WTC11 (cell line): Measurements from ENCODE around the gene GID4. TPM values are rescaled to one million over a fixed set of nuclear protein-coding genes. Genes with fewer than 3 reads are reported as not detected.

ENCODE experiments used
- ATAC-seq: fragments of 200-7000 bp; cut with Tn5 transposase; 2 replicates; pipeline ENCODE4 v1.10.0; 2021; ENCODE audit warnings: mild to moderate bottlenecking, moderate library complexity
- CTCF ChIA-PET: fragments of 300-600 bp; sonication (Branson Sonifier 250); formaldehyde crosslinking; loops from one replicate; lab custom pipeline; 2021; ENCODE audit warnings: antibody characterized with exemption; lab: Charles Lee
- POLR2A ChIA-PET: fragments of 350-600 bp; sonication (Branson Sonifier 250); formaldehyde crosslinking; loops from one replicate; lab custom pipeline; 2021; ENCODE audit warnings: antibody characterized with exemption; lab: Charles Lee
- DNase-seq: peaks from one replicate; pipeline ENCODE4 v3.0.0; 2021; ENCODE audit warnings: low spot score
- H3K27ac Mint-ChIP-seq: 2 replicates; pipeline ENCODE4 v1.8.0; 2021; ENCODE audit warnings: mixed read lengths
- H3K27me3 Mint-ChIP-seq: 2 replicates; pipeline ENCODE4 v1.8.0; 2021; ENCODE audit warnings: low read depth, mild to moderate bottlenecking, moderate library complexity, mixed read lengths
- H3K36me3 Mint-ChIP-seq: 2 replicates; pipeline ENCODE4 v1.8.0; 2021; ENCODE audit warnings: mixed read lengths
- H3K4me1 Mint-ChIP-seq: 2 replicates; pipeline ENCODE4 v1.8.0; 2022; ENCODE audit warnings: mixed read lengths
- H3K4me3 Mint-ChIP-seq: 2 replicates; pipeline ENCODE4 v1.8.0; 2021; ENCODE audit warnings: mild to moderate bottlenecking, moderate library complexity, mixed read lengths
- H3K9me3 Mint-ChIP-seq: 2 replicates; pipeline ENCODE4 v1.8.0; 2021; ENCODE audit warnings: mixed read lengths
- CREB1 ChIP-seq: sonication (generic); formaldehyde crosslinking; IDR thresholded peaks from 2 replicates; pipeline ENCODE4 v1.8.0; 2023; ENCODE audit warnings: mild to moderate bottlenecking, missing genetic modification reagents
- GTF2I ChIP-seq: fragments of 250-450 bp; sonication (Bioruptor Pico); conservative IDR thresholded peaks from 2 replicates; pipeline ENCODE4 v1.4.0; 2021; ENCODE audit warnings: mild to moderate bottlenecking
- NFYB ChIP-seq: sonication (generic); formaldehyde crosslinking; conservative IDR thresholded peaks from 2 replicates; pipeline ENCODE4 v1.8.0; 2022; ENCODE audit warnings: low read depth, missing genetic modification reagents
- SP1 ChIP-seq: sonication (generic); formaldehyde crosslinking; conservative IDR thresholded peaks from 2 replicates; pipeline ENCODE4 v1.8.1; 2022; ENCODE audit warnings: missing genetic modification reagents
- ZNF138 ChIP-seq: sonication (generic); formaldehyde crosslinking; conservative IDR thresholded peaks from 2 replicates; pipeline ENCODE4 v1.8.1; 2022; ENCODE audit warnings: mild to moderate bottlenecking, moderate library complexity, missing genetic modification reagents
- ZNF219 ChIP-seq: sonication (generic); formaldehyde crosslinking; IDR thresholded peaks from 2 replicates; pipeline ENCODE4 v1.8.0; 2023; ENCODE audit warnings: missing genetic modification reagents, mild to moderate bottlenecking, borderline replicate concordance
- ZNF671 ChIP-seq: fragments of 250-450 bp; sonication (Bioruptor Pico); IDR thresholded peaks from 2 replicates; pipeline ENCODE4 v1.8.0; 2021; ENCODE audit warnings: mild to moderate bottlenecking
- total RNA-seq: library from RNA; stranded (reverse); gene quantifications from 3 replicates; pipeline ENCODE4 v1.2.3, GENCODE V29; 2021
- TF ChIP-seq, protein P1 (sequence below): sonication (generic); formaldehyde crosslinking; IDR thresholded peaks from 2 replicates; pipeline ENCODE4 v1.8.0; 2023; ENCODE audit warnings: missing genetic modification reagents, mild to moderate bottlenecking, borderline replicate concordance
- TF ChIP-seq, protein P2 (sequence below): fragments of 250-450 bp; sonication (Bioruptor Pico); IDR thresholded peaks from 2 replicates; pipeline ENCODE4 v1.9.0; 2021; ENCODE audit warnings: mild to moderate bottlenecking
- TF ChIP-seq, protein P3 (sequence below): sonication (generic); formaldehyde crosslinking; IDR thresholded peaks from 2 replicates; pipeline ENCODE4 v1.8.1; 2022; ENCODE audit warnings: mild to moderate bottlenecking, moderate library complexity, missing genetic modification reagents
- TF ChIP-seq, protein P4 (sequence below): fragments of 250-450 bp; sonication (Bioruptor Pico); IDR thresholded peaks from 2 replicates; pipeline ENCODE4 v1.9.0; 2021; ENCODE audit warnings: mild to moderate bottlenecking, borderline replicate concordance
- TF ChIP-seq, protein P5 (sequence below): sonication (generic); formaldehyde crosslinking; IDR thresholded peaks from 2 replicates; pipeline ENCODE4 v1.8.0; 2023; ENCODE audit warnings: mild to moderate bottlenecking, missing genetic modification reagents
- TF ChIP-seq, protein P6 (sequence below): sonication (generic); formaldehyde crosslinking; IDR thresholded peaks from 2 replicates; pipeline ENCODE4 v1.8.0; 2022; ENCODE audit warnings: mild to moderate bottlenecking, missing genetic modification reagents
- TF ChIP-seq, protein P7 (sequence below): sonication (generic); formaldehyde crosslinking; conservative IDR thresholded peaks from 2 replicates; pipeline ENCODE4 v1.8.1; 2022; ENCODE audit warnings: mild to moderate bottlenecking, missing genetic modification reagents
- TF ChIP-seq, protein P8 (sequence below): fragments of 250-450 bp; sonication (Bioruptor Pico); IDR thresholded peaks from 2 replicates; pipeline ENCODE4 v1.9.0; 2021; ENCODE audit warnings: mild to moderate bottlenecking

The GID4 gene
- total RNA-seq, 1 experiment from 2014 or later = 16.0 TPM

DNA sequence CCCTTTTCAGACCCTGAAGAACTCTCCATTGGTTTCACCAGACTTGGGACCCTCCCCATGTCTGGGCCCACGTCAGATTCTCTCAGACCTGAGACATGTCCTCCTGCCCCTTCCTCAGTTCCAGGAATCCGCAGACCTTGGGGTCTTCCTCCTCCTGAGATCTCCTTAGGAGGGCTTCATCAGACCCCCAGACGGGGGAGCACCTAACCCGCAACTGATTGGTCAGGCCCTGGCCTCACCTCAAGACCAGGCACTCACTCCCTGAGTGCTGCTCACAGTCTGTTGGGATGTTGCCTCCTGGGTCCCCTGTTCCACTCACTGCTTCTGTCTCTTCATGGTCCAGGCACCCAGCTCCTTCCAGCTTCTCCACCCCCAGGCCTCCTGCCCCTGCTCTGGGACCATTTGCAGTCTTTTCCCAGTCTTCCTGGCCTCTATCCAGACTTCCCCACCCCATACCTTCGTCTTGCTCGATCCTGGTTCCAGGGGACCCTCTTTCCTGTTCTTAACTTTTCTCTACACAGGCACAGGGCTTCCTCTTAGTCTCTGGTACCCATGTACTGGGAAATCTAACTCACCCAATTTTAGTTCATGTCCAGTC is 1.2 kb downstream of the GID4 start (continued):
- TF ChIP-seq, protein P1, sequence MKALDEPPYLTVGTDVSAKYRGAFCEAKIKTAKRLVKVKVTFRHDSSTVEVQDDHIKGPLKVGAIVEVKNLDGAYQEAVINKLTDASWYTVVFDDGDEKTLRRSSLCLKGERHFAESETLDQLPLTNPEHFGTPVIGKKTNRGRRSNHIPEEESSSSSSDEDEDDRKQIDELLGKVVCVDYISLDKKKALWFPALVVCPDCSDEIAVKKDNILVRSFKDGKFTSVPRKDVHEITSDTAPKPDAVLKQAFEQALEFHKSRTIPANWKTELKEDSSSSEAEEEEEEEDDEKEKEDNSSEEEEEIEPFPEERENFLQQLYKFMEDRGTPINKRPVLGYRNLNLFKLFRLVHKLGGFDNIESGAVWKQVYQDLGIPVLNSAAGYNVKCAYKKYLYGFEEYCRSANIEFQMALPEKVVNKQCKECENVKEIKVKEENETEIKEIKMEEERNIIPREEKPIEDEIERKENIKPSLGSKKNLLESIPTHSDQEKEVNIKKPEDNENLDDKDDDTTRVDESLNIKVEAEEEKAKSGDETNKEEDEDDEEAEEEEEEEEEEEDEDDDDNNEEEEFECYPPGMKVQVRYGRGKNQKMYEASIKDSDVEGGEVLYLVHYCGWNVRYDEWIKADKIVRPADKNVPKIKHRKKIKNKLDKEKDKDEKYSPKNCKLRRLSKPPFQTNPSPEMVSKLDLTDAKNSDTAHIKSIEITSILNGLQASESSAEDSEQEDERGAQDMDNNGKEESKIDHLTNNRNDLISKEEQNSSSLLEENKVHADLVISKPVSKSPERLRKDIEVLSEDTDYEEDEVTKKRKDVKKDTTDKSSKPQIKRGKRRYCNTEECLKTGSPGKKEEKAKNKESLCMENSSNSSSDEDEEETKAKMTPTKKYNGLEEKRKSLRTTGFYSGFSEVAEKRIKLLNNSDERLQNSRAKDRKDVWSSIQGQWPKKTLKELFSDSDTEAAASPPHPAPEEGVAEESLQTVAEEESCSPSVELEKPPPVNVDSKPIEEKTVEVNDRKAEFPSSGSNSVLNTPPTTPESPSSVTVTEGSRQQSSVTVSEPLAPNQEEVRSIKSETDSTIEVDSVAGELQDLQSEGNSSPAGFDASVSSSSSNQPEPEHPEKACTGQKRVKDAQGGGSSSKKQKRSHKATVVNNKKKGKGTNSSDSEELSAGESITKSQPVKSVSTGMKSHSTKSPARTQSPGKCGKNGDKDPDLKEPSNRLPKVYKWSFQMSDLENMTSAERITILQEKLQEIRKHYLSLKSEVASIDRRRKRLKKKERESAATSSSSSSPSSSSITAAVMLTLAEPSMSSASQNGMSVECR (CRISPR knock-in tag) = no peak
- TF ChIP-seq, protein P2, sequence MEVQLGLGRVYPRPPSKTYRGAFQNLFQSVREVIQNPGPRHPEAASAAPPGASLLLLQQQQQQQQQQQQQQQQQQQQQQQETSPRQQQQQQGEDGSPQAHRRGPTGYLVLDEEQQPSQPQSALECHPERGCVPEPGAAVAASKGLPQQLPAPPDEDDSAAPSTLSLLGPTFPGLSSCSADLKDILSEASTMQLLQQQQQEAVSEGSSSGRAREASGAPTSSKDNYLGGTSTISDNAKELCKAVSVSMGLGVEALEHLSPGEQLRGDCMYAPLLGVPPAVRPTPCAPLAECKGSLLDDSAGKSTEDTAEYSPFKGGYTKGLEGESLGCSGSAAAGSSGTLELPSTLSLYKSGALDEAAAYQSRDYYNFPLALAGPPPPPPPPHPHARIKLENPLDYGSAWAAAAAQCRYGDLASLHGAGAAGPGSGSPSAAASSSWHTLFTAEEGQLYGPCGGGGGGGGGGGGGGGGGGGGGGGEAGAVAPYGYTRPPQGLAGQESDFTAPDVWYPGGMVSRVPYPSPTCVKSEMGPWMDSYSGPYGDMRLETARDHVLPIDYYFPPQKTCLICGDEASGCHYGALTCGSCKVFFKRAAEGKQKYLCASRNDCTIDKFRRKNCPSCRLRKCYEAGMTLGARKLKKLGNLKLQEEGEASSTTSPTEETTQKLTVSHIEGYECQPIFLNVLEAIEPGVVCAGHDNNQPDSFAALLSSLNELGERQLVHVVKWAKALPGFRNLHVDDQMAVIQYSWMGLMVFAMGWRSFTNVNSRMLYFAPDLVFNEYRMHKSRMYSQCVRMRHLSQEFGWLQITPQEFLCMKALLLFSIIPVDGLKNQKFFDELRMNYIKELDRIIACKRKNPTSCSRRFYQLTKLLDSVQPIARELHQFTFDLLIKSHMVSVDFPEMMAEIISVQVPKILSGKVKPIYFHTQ = no peak
- TF ChIP-seq, protein P3, sequence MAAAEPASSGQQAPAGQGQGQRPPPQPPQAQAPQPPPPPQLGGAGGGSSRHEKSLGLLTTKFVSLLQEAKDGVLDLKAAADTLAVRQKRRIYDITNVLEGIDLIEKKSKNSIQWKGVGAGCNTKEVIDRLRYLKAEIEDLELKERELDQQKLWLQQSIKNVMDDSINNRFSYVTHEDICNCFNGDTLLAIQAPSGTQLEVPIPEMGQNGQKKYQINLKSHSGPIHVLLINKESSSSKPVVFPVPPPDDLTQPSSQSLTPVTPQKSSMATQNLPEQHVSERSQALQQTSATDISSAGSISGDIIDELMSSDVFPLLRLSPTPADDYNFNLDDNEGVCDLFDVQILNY (CRISPR knock-in tag) = no peak
- TF ChIP-seq ZNF671 (no peak), SP1 (CRISPR knock-in tag) (no peak), ZNF138 (CRISPR knock-in tag) (no peak)
- TF ChIP-seq, protein P4, sequence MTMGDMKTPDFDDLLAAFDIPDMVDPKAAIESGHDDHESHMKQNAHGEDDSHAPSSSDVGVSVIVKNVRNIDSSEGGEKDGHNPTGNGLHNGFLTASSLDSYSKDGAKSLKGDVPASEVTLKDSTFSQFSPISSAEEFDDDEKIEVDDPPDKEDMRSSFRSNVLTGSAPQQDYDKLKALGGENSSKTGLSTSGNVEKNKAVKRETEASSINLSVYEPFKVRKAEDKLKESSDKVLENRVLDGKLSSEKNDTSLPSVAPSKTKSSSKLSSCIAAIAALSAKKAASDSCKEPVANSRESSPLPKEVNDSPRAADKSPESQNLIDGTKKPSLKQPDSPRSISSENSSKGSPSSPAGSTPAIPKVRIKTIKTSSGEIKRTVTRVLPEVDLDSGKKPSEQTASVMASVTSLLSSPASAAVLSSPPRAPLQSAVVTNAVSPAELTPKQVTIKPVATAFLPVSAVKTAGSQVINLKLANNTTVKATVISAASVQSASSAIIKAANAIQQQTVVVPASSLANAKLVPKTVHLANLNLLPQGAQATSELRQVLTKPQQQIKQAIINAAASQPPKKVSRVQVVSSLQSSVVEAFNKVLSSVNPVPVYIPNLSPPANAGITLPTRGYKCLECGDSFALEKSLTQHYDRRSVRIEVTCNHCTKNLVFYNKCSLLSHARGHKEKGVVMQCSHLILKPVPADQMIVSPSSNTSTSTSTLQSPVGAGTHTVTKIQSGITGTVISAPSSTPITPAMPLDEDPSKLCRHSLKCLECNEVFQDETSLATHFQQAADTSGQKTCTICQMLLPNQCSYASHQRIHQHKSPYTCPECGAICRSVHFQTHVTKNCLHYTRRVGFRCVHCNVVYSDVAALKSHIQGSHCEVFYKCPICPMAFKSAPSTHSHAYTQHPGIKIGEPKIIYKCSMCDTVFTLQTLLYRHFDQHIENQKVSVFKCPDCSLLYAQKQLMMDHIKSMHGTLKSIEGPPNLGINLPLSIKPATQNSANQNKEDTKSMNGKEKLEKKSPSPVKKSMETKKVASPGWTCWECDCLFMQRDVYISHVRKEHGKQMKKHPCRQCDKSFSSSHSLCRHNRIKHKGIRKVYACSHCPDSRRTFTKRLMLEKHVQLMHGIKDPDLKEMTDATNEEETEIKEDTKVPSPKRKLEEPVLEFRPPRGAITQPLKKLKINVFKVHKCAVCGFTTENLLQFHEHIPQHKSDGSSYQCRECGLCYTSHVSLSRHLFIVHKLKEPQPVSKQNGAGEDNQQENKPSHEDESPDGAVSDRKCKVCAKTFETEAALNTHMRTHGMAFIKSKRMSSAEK (CRISPR knock-in tag) = no peak

DNA sequence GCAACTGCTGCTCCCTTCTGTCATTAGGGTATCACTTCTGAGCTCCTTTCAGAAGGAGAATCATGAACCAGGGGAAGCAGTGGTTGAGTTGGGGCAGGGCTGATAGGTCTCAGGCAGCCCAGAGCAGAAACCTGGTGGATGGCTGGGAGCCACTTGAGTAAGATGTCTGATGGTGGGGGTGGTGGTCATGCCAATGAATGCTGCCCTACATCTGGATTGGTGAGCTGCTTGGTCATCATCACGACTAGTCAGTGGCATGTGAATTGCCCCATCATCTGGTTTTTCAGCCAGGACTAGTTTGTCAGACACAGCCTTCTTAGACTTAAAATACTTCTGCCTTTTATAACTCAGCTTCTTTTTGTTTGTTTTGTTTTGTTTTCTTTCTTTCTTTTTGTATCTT is 2.6 kb downstream of the GID4 start:
- no peaks in the 10 kb centered on the region; the same call in 1 of the 2 replicates for H3K27me3 Mint-ChIP-seq
- peaks cover 11% of the 10 kb centered on the region for H3K36me3 Mint-ChIP-seq
- H3K4me3 Mint-ChIP-seq = peak overlapping the region; percentile 37
- peaks cover 29% of the 10 kb centered on the region for H3K4me1 Mint-ChIP-seq
- no peak overlapping the region for H3K27ac Mint-ChIP-seq
- ChIA-PET CTCF (no interaction called here), POLR2A (no interaction called here)
- no peaks in the 10 kb centered on the region for H3K9me3 Mint-ChIP-seq
- no peak for DNase-seq
- no peak for ATAC-seq
- TF ChIP-seq, protein P5, sequence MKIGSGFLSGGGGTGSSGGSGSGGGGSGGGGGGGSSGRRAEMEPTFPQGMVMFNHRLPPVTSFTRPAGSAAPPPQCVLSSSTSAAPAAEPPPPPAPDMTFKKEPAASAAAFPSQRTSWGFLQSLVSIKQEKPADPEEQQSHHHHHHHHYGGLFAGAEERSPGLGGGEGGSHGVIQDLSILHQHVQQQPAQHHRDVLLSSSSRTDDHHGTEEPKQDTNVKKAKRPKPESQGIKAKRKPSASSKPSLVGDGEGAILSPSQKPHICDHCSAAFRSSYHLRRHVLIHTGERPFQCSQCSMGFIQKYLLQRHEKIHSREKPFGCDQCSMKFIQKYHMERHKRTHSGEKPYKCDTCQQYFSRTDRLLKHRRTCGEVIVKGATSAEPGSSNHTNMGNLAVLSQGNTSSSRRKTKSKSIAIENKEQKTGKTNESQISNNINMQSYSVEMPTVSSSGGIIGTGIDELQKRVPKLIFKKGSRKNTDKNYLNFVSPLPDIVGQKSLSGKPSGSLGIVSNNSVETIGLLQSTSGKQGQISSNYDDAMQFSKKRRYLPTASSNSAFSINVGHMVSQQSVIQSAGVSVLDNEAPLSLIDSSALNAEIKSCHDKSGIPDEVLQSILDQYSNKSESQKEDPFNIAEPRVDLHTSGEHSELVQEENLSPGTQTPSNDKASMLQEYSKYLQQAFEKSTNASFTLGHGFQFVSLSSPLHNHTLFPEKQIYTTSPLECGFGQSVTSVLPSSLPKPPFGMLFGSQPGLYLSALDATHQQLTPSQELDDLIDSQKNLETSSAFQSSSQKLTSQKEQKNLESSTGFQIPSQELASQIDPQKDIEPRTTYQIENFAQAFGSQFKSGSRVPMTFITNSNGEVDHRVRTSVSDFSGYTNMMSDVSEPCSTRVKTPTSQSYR (CRISPR knock-in tag) = no peak
- TF ChIP-seq CREB1 (no peak), ZNF219 (no peak), NFYB (CRISPR knock-in tag) (no peak), GTF2I (CRISPR knock-in tag) (no peak)
- TF ChIP-seq, protein P3 (CRISPR knock-in tag) = no peak
- TF ChIP-seq, protein P6, sequence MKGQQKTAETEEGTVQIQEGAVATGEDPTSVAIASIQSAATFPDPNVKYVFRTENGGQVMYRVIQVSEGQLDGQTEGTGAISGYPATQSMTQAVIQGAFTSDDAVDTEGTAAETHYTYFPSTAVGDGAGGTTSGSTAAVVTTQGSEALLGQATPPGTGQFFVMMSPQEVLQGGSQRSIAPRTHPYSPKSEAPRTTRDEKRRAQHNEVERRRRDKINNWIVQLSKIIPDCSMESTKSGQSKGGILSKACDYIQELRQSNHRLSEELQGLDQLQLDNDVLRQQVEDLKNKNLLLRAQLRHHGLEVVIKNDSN (CRISPR knock-in tag) = no peak
- TF ChIP-seq, protein P7, sequence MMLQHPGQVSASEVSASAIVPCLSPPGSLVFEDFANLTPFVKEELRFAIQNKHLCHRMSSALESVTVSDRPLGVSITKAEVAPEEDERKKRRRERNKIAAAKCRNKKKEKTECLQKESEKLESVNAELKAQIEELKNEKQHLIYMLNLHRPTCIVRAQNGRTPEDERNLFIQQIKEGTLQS (CRISPR knock-in tag) = no peak
- TF ChIP-seq, protein P8, sequence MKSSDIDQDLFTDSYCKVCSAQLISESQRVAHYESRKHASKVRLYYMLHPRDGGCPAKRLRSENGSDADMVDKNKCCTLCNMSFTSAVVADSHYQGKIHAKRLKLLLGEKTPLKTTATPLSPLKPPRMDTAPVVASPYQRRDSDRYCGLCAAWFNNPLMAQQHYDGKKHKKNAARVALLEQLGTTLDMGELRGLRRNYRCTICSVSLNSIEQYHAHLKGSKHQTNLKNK (CRISPR knock-in tag) = no peak
